Breast epithelium (tissue), 3 donors: ENCODE data around the gene SKA1.

Source experiments
- CTCF ChIP-seq, 3 donors: fragments of 450-650 bp; IDR thresholded peaks; one replicate each; pipeline ENCODE4 v1.5.1; 2016 to 2017; ENCODE audit warnings: antibody characterized with exemption in 3 of 3, mild to moderate bottlenecking in 3 of 3, moderate library complexity in 3 of 3
- POLR2A ChIP-seq: fragments of 450-650 bp; IDR thresholded peaks from one replicate; pipeline ENCODE4 v1.6.1; 2016; ENCODE audit warnings: antibody characterized with exemption, mild to moderate bottlenecking, moderate library complexity
- POLR2AphosphoS5 ChIP-seq, 3 donors: sonication (generic); formaldehyde crosslinking; IDR thresholded peaks; one replicate each; pipeline ENCODE4 v1.6.1; 2017; ENCODE audit warnings: antibody characterized with exemption in 3 of 3

- TF ChIP-seq CTCF (IDR thresholded peaks at IDR 0.05) (no peak), POLR2A (no peak), POLR2AphosphoS5 (IDR thresholded peaks at IDR 0.05) (no peak)
Observed at GRCh38 chr18:50432915-50433314, 58.1 kb downstream of the SKA1 start.
